NCI-H69 (cell line): ENCODE results near the gene LUZP1.
A peak's percentile ranks its signal among the peaks of the same experiment; 100 is the strongest.

Experiments
- DNase-seq: peaks from one replicate; lab custom pipeline; 2025; lab: John Stamatoyannopoulos, UW

LUZP1 gene

GRCh38 chr1:23084880-23085279 lies 83.8 kb downstream of the LUZP1 start:
- DNase-seq = no peak

- no peak for DNase-seq
These were observed 84.8 kb downstream of the LUZP1 start for GRCh38 chr1:23083714-23084480.

- DNase-seq = no peak
These were observed 87.3 kb downstream of the LUZP1 start for GRCh38 chr1:23081376-23081775.

GRCh38 chr1:23080885-23081284 lies 87.8 kb downstream of the LUZP1 start:
- no peak for DNase-seq

GRCh38 chr1:23079025-23079424 lies 89.6 kb downstream of the LUZP1 start:
- no peak for DNase-seq

- no peak for DNase-seq
These were observed 94.6 kb downstream of the LUZP1 start for GRCh38 chr1:23074012-23074411.

GRCh38 chr1:23069675-23070074 lies 99.0 kb downstream of the LUZP1 start:
- peak; percentile 3 for DNase-seq

- DNase-seq = no peak
These were observed 99.5 kb downstream of the LUZP1 start for GRCh38 chr1:23069149-23069548.

- no peak for DNase-seq
These were observed 102.6 kb downstream of the LUZP1 start for GRCh38 chr1:23066075-23066474.

- no peak for DNase-seq
These were observed 103.3 kb downstream of the LUZP1 start for GRCh38 chr1:23065385-23065784.

- no peak for DNase-seq
These were observed 106.4 kb downstream of the LUZP1 start for GRCh38 chr1:23062271-23062670.

- DNase-seq = no peak
These were observed 111.4 kb downstream of the LUZP1 start for GRCh38 chr1:23057301-23057700.

GRCh38 chr1:23051290-23051909 lies 117.3 kb downstream of the LUZP1 start:
- DNase-seq = no peak

GRCh38 chr1:23050201-23050600 lies 118.5 kb downstream of the LUZP1 start:
- DNase-seq = no peak

- DNase-seq = no peak
These were observed 124.6 kb downstream of the LUZP1 start for GRCh38 chr1:23044035-23044434.

- DNase-seq = no peak
These were observed 128.1 kb downstream of the LUZP1 start for GRCh38 chr1:23040509-23040908.

- DNase-seq = no peak
These were observed 129.3 kb downstream of the LUZP1 start for GRCh38 chr1:23039308-23039826.

- DNase-seq = no peak
These were observed 131.4 kb downstream of the LUZP1 start for GRCh38 chr1:23037081-23037740.

GRCh38 chr1:23035823-23036452 lies 132.7 kb downstream of the LUZP1 start:
- DNase-seq = peak; percentile 25
